HEK293 (cell line): ENCODE data around the gene RPL12.

Source experiments
- CTCF ChIA-PET: fragments of 350-600 bp; formaldehyde crosslinking; extraction: SDS; loops from one replicate; lab custom pipeline; 2021; ENCODE audit warnings: antibody characterized with exemption; lab: Yijun Ruan, JAX
- POLR2A ChIA-PET: fragments of 300-600 bp; formaldehyde crosslinking; extraction: SDS; loops from one replicate; lab custom pipeline; 2020; ENCODE audit warnings: antibody characterized with exemption, inconsistent platforms; lab: Yijun Ruan, JAX
- H3K27ac ChIP-seq: fragments of 200-500 bp; sonication (Bioruptor generic); 2 replicates; pipeline ENCODE4 v1.5.1; 2014; ENCODE audit warnings: low read depth, low read length, control low read depth, inconsistent platforms; ENCODE audit errors: extremely low read depth
- H3K36me3 ChIP-seq, 2 experiments: fragments of 200-500 bp in 1 of 2; sonication (Bioruptor generic) in 1 of 2; 1 replicate in 1 of 2; 2 replicates in 1 of 2; pipeline ENCODE4 v1.5.1; 2014 to 2017; ENCODE audit warnings: inconsistent platforms in 2 of 2, low read length in 2 of 2; ENCODE audit not compliant: control insufficient read depth in 2 of 2, insufficient read depth in 1 of 2
- H3K4me1 ChIP-seq: fragments of 200-500 bp; sonication (Bioruptor generic); 2 replicates; pipeline ENCODE4 v1.5.1; 2014; ENCODE audit warnings: mild to moderate bottlenecking, low read length, inconsistent platforms; ENCODE audit not compliant: control insufficient read depth, insufficient read depth
- H3K4me3 ChIP-seq: 2 replicates; pipeline ENCODE4 v1.5.1; 2011; ENCODE audit warnings: low read depth, mild to moderate bottlenecking, control low read depth, low read length, moderate library complexity
- H3K9me3 ChIP-seq: fragments of 200-500 bp; sonication (Bioruptor generic); 2 replicates; pipeline ENCODE4 v1.5.1; 2014; ENCODE audit warnings: low read depth, low read length, inconsistent platforms; ENCODE audit not compliant: control insufficient read depth, insufficient read depth
- EGR2 ChIP-seq: fragments of 450-650 bp; formaldehyde crosslinking; IDR thresholded peaks from 2 replicates; pipeline ENCODE4 v1.5.1; 2016; ENCODE audit warnings: low read depth, missing biosample characterization, missing genetic modification characterization
- HOXD13 ChIP-seq: sonication (generic); formaldehyde crosslinking; IDR thresholded peaks from 2 replicates; pipeline ENCODE4 v1.8.0; 2022; ENCODE audit warnings: missing genetic modification reagents, borderline replicate concordance
- KLF1 ChIP-seq: fragments of 450-650 bp; formaldehyde crosslinking; IDR thresholded peaks from 2 replicates; pipeline ENCODE4 v1.5.1; 2016; ENCODE audit warnings: missing biosample characterization, missing genetic modification characterization
- PRDM4 ChIP-seq: fragments of 450-650 bp; formaldehyde crosslinking; IDR thresholded peaks from 2 replicates; pipeline ENCODE4 v1.5.1; 2017; ENCODE audit warnings: missing biosample characterization, missing genetic modification characterization
- ZBTB44 ChIP-seq: fragments of 450-650 bp; IDR thresholded peaks from 2 replicates; pipeline ENCODE4 v1.5.1; 2018; ENCODE audit warnings: missing biosample characterization, mild to moderate bottlenecking, missing genetic modification characterization
- ZNF10 ChIP-seq: fragments of 450-650 bp; formaldehyde crosslinking; IDR thresholded peaks from 2 replicates; pipeline ENCODE4 v1.5.1; 2017; ENCODE audit warnings: missing biosample characterization, missing genetic modification characterization
- ZNF157 ChIP-seq: fragments of 450-650 bp; formaldehyde crosslinking; IDR thresholded peaks from 2 replicates; pipeline ENCODE4 v1.5.1; 2016; ENCODE audit warnings: missing biosample characterization, missing genetic modification characterization
- ZNF366 ChIP-seq: fragments of 450-650 bp; formaldehyde crosslinking; conservative IDR thresholded peaks from 2 replicates; pipeline ENCODE4 v1.5.1; 2016; ENCODE audit warnings: missing biosample characterization, missing genetic modification characterization
- ZNF529 ChIP-seq: fragments of 450-650 bp; formaldehyde crosslinking; IDR thresholded peaks from 2 replicates; pipeline ENCODE4 v1.5.1; 2017; ENCODE audit warnings: missing genetic modification characterization, missing biosample characterization; ENCODE audit not compliant: insufficient replicate concordance
- ZNF610 ChIP-seq: fragments of 450-650 bp; formaldehyde crosslinking; IDR thresholded peaks from 2 replicates; pipeline ENCODE4 v1.5.1; 2016; ENCODE audit warnings: missing biosample characterization, missing genetic modification characterization, borderline replicate concordance
- ZNF677 ChIP-seq: fragments of 450-650 bp; IDR thresholded peaks from 2 replicates; pipeline ENCODE4 v1.5.0; 2018; ENCODE audit warnings: missing biosample characterization, mild to moderate bottlenecking, missing genetic modification characterization, moderate library complexity
- ZNF701 ChIP-seq: fragments of 450-650 bp; formaldehyde crosslinking; IDR thresholded peaks from 2 replicates; pipeline ENCODE4 v1.5.1; 2016; ENCODE audit warnings: missing biosample characterization, missing genetic modification characterization
- ZNF704 ChIP-seq: fragments of 450-650 bp; formaldehyde crosslinking; IDR thresholded peaks from 2 replicates; pipeline ENCODE4 v1.5.1; 2016; ENCODE audit warnings: missing biosample characterization, missing genetic modification characterization
- ZNF707 ChIP-seq: fragments of 450-650 bp; formaldehyde crosslinking; IDR thresholded peaks from 2 replicates; pipeline ENCODE4 v1.5.1; 2016; ENCODE audit warnings: missing biosample characterization, missing genetic modification characterization
- ZNF76 ChIP-seq: fragments of 450-650 bp; formaldehyde crosslinking; IDR thresholded peaks from 2 replicates; pipeline ENCODE4; 2016; ENCODE audit warnings: low read depth, missing biosample characterization, missing genetic modification characterization, borderline replicate concordance
- ZNF791 ChIP-seq: fragments of 450-650 bp; formaldehyde crosslinking; IDR thresholded peaks from 2 replicates; pipeline ENCODE4 v1.5.1; 2016; ENCODE audit warnings: missing biosample characterization, missing genetic modification characterization
- ZSCAN4 ChIP-seq: fragments of 450-650 bp; formaldehyde crosslinking; IDR thresholded peaks from 2 replicates; pipeline ENCODE4 v1.5.1; 2017; ENCODE audit warnings: missing biosample characterization, missing genetic modification characterization
- TF ChIP-seq, protein P1 (sequence below): fragments of 450-650 bp; formaldehyde crosslinking; IDR thresholded peaks from 2 replicates; pipeline ENCODE4 v1.5.1; 2016; ENCODE audit warnings: missing biosample characterization, missing genetic modification characterization, low read depth
- TF ChIP-seq, protein P2 (sequence below): fragments of 450-650 bp; formaldehyde crosslinking; IDR thresholded peaks from 2 replicates; pipeline ENCODE4 v1.5.1; 2017; ENCODE audit warnings: missing biosample characterization, mild to moderate bottlenecking, missing genetic modification characterization, moderate library complexity
- TF ChIP-seq, protein P3 (sequence below): fragments of 450-650 bp; formaldehyde crosslinking; IDR thresholded peaks from 2 replicates; pipeline ENCODE4 v1.5.1; 2017; ENCODE audit warnings: missing biosample characterization, missing genetic modification characterization

RPL12 gene

DNA sequence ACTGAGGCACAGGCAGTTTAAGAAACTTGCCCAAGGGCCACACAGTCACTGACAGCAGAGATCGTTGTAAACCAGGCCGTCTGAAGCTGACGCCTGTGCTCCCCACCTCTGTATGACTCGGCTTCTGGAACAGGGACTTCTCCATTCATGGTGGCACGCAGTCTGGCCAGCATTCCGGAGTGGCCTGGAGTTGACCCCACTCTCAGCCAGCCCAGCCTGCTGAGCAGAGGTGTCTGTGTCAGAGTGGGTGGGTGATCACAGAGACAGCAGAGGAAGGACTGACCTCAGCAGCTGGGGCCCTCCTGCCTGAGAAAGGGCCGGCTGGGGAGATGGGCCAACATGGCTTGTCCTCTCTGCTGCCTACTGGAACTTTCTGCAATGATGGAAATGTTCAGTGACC is 12.7 kb upstream of the RPL12 start (continued):
- TF ChIP-seq, protein P1, sequence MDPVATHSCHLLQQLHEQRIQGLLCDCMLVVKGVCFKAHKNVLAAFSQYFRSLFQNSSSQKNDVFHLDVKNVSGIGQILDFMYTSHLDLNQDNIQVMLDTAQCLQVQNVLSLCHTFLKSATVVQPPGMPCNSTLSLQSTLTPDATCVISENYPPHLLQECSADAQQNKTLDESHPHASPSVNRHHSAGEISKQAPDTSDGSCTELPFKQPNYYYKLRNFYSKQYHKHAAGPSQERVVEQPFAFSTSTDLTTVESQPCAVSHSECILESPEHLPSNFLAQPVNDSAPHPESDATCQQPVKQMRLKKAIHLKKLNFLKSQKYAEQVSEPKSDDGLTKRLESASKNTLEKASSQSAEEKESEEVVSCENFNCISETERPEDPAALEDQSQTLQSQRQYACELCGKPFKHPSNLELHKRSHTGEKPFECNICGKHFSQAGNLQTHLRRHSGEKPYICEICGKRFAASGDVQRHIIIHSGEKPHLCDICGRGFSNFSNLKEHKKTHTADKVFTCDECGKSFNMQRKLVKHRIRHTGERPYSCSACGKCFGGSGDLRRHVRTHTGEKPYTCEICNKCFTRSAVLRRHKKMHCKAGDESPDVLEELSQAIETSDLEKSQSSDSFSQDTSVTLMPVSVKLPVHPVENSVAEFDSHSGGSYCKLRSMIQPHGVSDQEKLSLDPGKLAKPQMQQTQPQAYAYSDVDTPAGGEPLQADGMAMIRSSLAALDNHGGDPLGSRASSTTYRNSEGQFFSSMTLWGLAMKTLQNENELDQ (tag by site-specific recombination): no peak
- TF ChIP-seq ZNF701 (tag by site-specific recombination): no peak
- TF ChIP-seq PRDM4 (tag by site-specific recombination): no peak

DNA sequence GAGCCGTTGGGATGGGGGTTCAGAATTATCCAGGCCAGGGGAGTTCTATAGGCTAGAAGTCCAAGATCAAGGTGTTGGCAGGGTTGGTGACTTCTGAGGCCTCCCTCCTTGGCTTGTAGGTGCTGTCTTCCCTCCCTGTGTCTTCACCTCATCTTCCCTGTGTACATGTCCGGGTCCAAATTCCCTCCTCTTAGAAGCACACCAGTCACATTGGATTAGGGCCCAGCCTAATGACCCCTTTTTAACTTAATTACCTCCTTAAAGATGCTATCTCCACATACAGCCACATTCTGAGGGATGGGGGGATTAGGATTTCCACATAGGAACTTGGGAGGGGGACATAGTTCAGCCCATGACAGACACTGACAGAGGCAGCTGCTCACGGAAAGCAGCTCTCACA is 12.2 kb upstream of the RPL12 start:
- TF ChIP-seq ZNF791 (tag by site-specific recombination): no peak
- TF ChIP-seq ZNF704 (tag by site-specific recombination): no peak
- no peak for TF ChIP-seq ZNF610 (tag by site-specific recombination)
- TF ChIP-seq ZBTB44: no peak
- TF ChIP-seq ZNF157: no peak
- no peak for TF ChIP-seq ZSCAN4 (tag by site-specific recombination)
- no peak for TF ChIP-seq ZNF701 (tag by site-specific recombination)
- no peak for TF ChIP-seq ZNF10 (tag by site-specific recombination)
- TF ChIP-seq, protein P2, sequence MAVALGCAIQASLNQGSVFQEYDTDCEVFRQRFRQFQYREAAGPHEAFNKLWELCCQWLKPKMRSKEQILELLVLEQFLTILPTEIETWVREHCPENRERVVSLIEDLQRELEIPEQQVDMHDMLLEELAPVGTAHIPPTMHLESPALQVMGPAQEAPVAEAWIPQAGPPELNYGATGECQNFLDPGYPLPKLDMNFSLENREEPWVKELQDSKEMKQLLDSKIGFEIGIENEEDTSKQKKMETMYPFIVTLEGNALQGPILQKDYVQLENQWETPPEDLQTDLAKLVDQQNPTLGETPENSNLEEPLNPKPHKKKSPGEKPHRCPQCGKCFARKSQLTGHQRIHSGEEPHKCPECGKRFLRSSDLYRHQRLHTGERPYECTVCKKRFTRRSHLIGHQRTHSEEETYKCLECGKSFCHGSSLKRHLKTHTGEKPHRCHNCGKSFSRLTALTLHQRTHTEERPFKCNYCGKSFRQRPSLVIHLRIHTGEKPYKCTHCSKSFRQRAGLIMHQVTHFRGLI: no peak
- no peak overlapping the region for H3K27ac ChIP-seq
- POLR2A ChIA-PET: interaction anchor here (2.0 kb wide), 1 partner anchor 11 kb away, joined by 13 read pairs; the partner anchor contains the start of gene LRSAM1
- H3K9me3 ChIP-seq: no peaks in the 10 kb centered on the region
- H3K4me3 ChIP-seq: no peak overlapping the region
- CTCF ChIA-PET: interaction anchor here (0.5 to 1.1 kb wide), 5 partner anchors 8 to 406 kb away, joined by 3 to 4 read pairs (median 3); no protein-coding TSS in a partner anchor
- H3K36me3 ChIP-seq: peaks cover 0 to 69% of the 10 kb centered on the region in 2 experiments; a peak in 2 of 3 replicates
- no peaks in the 10 kb centered on the region for H3K4me1 ChIP-seq

- POLR2A ChIA-PET: no interaction called here
- CTCF ChIA-PET: interaction anchor here (0.6 kb wide), 1 partner anchor 116 kb away, joined by 3 read pairs; no protein-coding TSS in a partner anchor
- Histone ChIP-seq H3K27ac (no peak overlapping the region), H3K36me3 (peaks cover 0 to 75% of the 10 kb centered on the region in 2 experiments; a peak in 2 of 3 replicates), H3K4me1 (no peaks in the 10 kb centered on the region), H3K9me3 (no peaks in the 10 kb centered on the region), H3K4me3 (no peak overlapping the region)
- TF ChIP-seq ZNF76 (no peak), ZNF707 (no peak), ZNF366 (tag by site-specific recombination) (no peak), ZNF529 (tag by site-specific recombination) (no peak), KLF1 (tag by site-specific recombination) (no peak), HOXD13 (CRISPR knock-in tag) (no peak), EGR2 (tag by site-specific recombination) (no peak), ZNF677 (tag by site-specific recombination) (no peak), ZNF610 (tag by site-specific recombination) (no peak)
- TF ChIP-seq, protein P3, sequence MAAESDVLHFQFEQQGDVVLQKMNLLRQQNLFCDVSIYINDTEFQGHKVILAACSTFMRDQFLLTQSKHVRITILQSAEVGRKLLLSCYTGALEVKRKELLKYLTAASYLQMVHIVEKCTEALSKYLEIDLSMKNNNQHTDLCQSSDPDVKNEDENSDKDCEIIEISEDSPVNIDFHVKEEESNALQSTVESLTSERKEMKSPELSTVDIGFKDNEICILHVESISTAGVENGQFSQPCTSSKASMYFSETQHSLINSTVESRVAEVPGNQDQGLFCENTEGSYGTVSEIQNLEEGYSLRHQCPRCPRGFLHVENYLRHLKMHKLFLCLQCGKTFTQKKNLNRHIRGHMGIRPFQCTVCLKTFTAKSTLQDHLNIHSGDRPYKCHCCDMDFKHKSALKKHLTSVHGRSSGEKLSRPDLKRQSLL (tag by site-specific recombination): no peak
Observed at GRCh38 chr9:127458921-127459320, 7.7 kb upstream of the RPL12 start.
